GM18867 (cell line): ENCODE data around the gene ABL1.

Experiments used
- ATAC-seq: cut with Tn5 transposase; IDR thresholded peaks from one replicate; pipeline ENCODE4 v1.9.1; 2021; ENCODE audit warnings: mild to moderate bottlenecking, moderate library complexity; ENCODE audit not compliant: unreplicated experiment

Gene ABL1

DNA sequence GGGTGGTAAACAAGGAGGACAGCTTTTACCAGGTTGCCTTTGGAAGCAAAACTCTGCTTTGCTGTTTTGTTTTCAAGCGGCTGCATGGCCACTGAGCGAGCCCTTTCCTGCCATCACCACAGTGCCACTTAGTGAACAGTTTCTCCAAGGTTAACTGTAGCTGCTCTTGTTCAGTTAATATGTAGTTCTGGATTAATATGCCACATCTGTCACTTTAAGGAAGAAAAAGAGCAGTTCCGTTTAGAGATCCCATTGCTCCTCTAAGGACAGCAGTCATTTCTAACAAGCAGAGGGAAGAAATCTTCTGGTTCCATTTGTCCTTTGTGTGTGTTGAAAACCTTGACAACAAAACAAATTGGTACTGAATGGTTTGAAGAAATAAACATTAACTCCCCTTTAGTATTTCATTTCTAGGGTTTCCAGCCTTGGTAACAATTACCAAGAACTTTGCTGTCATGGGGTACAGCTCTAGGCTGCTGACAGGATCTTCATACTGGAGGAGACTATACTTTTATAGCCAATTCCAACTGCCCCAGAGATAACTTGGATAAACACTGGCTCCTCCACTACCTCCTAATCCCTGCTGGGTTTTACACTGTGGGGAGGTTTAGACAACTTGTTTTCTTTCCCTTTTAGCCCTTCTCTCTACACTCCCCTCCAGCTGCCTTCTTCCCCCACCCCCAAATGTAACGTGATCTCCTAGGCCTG lies 10.3 kb upstream of the ABL1 start:
- ATAC-seq: no peak

DNA sequence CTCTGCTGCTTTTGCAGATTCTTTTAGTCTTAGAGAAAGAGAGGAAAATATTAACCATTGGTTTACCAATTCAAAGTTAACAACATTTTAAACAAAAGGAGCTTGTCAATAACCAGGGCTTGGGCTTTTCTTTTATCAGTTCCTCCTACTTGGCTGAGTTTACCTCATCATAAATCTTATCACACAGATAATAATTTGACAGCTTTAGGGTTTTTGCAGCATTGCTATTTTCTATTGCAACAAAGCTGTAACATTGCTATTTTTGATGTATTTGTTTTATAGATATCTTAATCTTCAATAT lies 9.8 kb upstream of the ABL1 start:
- ATAC-seq: no peak

DNA sequence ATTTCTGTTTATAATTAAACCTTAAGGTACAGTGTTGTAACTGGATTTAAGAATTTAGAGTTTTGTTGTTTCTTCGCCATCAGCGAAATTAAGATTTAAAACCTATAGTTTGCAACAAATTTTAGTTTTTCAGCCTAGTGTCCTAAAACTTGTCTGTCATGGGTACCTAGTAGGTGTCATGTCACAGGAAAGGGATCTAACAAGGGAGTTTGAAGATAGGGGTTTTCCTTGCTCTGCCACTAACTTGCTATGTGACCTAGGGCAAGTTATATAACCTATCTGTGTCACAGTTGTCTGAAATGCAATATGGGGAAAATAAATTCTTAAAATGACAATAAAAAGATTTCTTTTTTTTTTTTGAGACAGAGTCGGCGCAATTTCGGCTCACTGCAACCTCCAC lies 9.2 kb upstream of the ABL1 start:
- ATAC-seq: no peak

DNA sequence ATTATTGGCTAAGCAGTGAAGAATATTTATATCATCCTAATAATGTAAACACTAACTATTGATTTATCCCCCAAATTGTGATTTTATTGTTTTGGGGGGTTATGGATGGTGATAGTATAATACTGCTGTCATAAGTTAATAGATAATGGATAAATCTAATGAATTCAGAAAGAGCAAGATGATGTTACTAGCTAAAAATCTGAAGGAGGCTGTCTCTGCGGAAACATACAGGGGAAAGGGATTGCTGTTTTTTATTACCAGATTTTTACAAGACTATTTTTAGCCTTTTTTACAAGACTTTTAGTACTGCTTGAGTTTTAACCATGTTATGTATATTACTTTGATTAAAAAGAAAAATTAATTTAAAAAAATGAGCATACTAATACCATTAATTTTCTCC lies 5.3 kb upstream of the ABL1 start:
- ATAC-seq: no peak

DNA sequence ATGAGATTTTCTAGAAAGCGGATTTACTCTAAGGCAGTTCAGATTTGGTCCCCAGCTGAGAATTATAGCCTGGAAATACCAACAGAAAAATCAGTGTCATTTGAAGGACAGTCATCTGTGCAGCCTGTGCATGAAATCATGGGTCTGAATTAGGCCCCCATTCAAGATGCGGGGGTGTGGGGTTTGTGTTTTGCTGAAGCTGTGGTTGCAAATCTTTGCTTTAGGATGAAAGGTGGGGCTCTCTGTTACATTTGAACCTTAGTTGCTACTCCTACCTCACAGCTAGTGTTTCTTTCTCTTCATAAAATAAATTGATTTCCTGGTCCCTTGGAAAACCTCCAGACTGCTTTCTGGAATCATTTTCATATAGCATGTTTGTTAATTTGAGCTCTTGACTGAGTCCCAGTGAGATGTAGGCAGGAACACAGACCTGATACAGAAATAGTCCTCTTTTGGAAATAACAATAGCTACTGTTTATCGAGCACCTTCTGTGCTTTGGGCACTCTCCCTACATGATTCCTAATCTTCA lies 4.8 kb upstream of the ABL1 start:
- ATAC-seq: no peak

DNA sequence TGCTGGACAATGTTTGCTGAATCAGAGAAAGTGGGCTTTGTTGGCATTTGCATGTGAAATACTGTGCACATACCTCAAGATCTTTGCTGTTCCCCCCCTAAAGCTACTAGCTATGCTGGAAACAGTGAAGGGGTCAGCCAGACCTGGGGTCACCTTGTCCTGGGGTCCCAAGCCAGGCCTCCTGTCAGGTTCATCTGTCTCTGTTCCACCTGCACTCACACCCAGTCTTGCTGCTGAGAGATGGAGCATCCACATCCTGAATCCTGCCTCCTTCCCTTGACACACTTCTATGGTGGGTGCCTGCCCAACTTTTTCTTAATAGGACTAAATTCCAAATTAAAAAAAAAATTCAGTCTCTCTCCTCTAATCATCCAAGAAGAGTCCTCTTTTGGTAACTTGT lies 4.0 kb upstream of the ABL1 start:
- no peak for ATAC-seq

DNA sequence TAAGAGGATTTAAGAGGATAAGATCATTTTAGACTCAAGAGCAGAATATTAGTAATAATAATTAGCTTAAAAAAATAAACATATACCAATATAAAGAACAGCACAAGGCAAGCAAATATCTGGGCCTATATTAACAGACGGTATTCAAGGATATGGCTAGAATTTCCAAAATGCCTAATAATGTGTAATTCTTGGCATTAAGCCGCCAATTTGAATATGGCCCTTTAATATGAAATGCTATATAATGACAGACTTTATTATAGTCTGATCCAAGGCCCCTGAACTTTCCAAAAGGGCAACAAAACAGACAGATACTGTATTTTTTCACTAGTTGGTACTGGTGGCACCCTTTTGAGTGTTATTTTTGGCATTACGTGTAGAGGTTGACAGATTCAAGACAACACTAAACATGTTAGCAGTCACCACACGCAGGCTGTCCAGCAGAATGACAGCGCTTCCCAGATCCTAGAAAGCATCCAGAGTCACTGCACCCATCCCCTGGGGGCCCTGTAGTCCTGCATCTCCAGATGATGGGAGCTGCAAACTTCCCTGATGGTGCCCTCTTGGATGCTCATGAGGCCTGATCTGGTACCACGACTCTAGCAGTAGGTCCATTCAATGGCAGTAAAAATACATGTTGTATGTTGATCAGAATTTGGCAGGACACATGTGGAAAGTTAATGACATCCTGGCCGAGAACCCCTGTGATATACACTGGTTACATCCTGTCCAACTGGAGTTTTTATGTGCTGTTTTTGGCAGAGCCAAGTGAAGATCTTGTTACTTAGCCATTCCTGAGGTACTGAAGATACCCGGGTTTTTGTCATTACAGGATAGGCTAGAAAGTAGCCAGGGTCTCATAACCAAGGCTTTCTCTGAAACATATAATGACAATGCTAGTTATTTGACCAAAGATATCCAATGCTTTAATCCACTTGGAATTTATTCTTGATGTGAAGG lies 1.7 kb upstream of the ABL1 start:
- ATAC-seq: no peak

DNA sequence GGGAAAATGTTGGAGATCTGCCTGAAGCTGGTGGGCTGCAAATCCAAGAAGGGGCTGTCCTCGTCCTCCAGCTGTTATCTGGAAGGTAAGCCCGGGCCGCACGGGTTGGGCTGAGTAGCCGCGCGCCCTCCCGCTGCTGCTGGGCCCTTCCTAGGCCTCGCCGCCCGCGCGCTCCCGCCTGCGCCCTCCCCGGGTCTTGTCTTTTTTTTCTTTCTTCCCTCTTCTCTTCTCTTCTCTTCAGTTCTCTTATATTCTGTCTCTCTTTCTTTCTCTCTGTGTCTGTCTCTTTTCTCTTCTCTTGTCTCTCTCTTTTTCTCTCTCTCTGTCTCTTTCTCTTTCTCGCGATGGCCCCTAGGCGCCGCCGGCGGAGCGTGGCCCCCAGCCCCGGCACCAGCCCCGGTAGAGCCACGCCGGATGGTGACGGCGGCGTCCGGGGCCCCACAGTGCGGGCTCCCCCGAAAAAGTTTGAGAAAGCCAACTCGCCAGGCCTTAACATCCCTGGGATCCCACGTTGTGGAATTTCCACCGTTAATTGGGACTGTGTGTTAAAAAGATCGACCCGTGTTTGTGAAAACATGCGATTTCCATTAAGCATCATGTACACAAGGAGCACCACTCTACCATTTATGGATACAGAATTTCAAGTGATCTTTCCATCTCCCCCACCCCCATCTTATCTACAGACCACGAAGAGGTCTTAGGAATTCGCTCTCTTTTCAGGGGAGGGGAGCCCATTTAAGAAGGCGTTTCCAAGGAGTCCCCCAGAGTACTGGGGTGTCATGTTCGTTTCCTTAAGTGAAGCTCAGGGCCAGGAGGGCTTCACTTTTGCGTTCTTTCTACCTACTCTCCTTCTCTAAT lies 616 bp downstream of the ABL1 start:
- ATAC-seq: peak; percentile 34

DNA sequence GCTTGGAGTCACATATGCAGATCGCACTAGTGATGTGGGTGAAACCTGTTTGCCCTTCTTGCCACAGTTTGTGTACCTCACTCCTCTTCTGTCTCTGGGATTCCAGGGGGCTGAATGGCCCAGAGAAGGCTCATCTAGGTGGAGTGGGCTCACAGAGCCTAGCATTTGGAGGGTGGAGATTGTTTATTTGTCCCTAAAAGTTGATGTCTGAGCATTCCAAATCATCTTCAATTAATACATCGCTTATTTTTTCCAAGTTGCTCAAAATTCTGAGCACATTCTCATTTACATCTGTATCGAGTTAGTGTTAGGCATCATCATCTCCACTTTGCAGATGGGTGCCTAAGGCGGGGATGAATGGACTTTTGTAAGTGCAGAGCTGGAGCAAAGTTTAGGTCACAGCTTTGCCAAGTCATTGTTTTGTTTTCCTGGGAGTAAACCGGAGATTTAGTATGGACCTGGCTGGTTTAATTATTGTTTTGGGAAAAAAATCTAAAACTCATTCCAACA lies 2.0 kb downstream of the ABL1 start:
- ATAC-seq: no peak

DNA sequence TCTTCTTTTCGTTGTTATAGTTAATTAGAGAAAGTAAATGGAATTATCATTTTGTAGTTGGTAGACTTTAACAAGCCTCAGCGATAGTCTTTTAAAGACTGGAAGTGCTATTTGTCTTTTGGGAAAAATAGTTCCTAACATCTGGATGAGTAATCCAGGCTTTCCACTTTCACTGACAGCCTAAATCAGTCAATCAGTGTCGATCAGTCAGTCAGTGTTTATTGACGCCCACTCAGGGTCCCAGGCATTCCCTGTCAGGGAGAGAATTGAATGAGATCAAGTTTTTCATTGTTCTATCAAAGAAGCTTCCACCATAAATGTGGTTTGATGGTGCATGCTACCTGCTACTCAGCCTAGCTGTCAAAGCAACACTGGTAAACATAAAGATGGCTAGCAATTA lies 2.6 kb downstream of the ABL1 start:
- ATAC-seq: no peak

DNA sequence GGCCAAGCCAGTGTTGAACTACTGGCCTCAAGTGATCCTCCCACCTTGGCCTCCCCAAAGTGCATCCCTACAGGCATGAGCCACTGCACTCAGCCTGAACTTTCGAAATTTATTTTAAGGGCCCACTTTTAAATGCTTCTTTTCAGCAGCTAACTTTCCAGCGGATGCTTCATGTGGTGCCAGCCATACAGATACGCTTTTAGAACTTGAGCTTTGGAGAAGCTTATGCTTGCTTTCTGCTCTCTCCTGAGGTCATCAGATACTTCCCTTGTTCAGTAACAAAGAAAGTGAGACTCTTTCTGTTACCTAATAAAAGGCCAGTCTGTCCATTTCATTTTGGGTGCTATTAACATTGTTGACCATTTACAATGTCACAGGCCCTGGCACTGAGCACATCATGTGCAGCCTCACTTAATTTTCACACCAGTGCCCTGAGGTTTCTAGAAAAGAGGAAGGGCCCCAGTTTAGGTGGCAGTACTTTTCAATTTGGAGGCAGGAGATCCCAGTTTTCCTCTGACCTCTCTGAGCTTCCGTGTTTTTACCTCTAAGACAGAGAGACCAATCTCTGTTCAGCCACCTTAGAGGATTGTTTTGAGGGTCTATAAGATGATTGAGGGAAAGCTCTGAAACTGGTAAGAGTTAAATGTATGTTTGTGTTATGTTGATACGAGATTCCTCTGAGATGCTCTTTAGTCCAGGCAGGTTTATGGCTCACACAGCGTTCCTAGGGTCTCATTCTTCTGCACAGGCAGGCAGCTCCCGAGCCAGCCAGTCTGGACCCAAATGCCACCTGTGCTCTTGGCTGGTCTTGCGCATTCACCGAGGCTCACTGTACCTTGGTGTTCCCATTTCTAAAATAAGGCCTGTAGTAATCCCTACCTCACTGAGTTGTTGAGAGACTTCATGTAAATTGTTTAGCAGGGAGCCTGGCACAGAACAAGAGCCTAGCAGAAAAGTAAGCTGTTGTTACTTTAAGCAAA lies 4.4 kb downstream of the ABL1 start:
- ATAC-seq: no peak

DNA sequence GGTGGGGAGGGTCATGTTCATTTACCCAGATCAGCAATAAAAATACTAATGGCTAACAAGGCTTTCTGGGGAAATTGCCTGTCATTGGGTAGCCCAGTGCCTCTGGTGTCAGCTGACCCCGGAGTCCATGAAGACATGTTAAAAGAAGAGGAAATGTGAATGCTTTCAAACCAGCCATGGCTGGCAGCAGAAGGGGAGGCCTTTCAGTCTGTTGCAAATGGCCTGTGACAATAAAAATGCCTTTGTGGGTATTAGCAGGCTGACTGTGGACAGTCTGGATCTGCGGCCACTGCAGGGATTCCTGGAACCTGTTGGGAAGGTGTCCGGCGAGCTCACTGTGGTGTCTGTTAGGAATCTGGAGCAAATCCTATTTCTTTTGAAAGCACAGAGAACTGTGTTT lies 7.5 kb downstream of the ABL1 start:
- ATAC-seq: no peak

DNA sequence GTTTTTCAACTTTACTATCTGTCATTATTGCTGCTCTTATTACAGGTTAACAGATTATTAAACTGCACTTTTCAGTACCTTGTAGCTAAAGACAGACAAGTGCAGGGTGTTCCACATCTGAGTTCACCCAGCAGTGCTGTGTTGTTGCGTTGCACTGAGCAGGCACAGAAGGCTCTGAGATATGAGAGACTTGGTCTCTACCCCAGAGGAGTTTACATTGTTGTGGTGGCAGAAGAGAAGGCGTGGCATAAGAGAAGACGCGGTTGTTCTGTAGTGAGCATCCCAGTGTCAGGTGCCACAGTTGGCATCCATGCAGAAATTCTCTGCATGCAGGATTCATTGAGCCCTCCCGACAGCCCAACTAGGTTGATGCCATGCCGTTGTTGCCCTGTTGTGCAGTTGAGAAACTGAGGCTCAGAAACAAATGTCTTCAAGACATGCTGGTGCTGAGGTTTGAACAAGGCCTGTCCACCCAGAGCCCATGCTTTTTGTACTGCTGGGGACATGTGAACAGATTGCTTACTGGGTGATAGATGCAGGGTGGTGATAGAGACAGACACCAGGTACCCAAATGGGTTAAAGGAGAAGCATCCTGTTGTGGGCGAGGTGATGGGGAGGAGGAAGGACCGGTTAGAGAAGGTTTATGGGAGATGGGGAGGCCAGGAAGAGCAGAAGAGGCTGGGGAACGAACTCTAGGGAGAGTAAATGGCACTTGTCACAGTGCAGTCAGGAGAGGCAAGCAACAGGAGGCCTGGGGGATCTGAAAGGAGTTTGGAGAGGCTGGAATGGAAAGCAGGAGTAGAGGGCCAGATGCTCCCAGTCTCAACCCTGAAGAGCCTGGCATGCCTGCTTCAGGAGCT lies 8.2 kb downstream of the ABL1 start:
- no peak for ATAC-seq

DNA sequence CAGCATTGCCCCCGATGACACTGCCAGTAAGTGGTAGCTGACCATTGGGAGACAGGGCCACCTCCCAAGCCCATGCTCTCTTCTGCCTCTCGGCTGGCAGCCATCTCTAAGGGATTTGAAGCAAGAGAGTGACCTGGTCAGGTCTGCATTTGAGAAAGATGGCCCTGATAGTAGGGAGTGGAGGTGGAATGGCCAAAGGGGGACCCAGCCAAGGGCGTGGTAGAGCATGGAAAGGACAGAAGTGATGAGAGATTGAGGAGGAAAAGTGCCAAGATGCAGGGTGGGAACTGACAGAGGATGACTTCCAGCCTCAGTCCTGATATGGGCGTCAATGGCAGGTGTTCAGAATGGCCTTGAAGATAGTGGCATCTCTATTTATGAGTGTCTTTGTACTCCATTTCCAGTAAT lies 9.0 kb downstream of the ABL1 start:
- no peak for ATAC-seq

DNA sequence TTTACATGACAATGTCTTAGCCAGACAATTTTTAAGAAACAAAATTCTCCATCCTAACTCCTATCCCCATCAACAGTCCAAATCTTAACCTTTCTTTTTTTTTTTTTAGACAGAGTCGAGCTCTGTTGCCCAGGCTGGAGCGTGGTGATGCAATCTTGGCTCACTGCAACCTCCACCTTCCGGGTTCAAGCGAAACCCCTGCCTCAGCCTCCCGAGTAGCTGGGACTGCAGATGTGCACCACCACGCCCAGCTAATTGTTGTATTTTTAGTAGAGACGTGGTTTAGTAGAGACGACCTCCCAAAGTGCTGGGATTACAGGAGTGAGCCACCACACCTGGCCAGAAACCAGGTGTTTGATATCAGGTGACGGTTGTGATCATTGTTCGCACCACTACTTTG lies 10.2 kb downstream of the ABL1 start:
- no peak for ATAC-seq

DNA sequence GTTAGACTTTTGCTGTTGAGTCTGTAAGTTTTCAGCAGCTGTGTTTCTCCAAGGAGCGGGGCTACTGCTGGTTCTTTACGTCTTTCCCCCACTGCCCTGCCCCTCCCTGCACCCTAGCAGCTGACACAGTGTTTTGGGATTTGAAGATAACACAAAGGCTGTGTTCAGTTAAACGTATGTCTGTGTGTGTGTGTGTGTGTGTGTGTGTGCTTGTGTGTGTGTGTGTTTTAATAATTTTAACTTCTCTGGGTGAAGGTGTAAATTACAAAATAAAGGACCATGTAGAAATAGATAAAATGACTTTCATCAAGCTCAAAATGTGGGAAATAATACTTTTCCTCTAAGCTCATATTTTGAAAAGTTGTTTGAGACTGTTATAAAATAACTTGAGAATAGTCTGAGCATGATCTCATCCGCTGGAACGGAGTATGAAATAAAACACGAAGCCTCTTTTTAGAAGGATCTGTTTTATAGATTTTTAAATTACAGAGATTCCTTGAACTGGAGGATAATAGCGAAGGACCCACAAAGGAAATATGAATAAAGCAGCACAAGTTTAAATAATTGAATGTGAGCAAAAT lies 10.9 kb downstream of the ABL1 start:
- ATAC-seq: no peak

DNA sequence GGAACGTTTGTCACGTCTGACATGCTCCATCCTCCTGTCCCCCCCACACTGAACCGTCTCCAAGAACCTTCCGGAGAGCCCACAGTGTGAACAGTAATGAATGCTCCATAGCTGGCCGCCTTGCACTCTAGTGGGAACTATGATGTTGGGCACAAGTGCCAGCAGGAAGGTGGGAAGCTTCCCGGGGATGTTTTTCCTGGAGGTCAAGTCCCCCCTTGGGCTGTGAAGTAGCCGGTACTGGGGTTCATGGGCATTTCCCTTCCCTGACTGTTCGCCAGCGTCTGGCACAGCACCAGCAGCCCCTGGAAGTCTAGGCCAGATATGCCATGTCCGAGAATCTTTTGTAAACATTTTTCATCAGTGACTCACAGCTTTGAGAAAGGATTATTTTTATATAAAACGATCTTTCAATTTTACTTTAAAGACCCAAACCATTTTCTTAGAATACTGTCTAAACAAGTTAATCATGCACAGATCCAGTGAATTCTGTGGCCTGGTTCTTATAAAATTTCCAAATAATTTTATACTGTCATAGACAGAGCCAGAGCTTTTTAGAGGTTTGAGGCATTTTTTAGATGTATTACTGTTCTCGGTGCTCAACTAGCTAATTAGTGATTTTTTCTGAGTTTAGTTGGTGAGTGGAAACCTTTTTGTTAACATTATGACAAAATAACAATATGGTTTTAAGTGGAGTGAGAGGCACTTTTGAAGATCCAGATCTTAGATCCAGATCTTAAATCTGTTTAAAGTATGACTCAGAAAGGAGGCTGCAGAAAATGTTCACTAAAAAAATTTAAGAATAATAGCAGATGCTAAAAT lies 11.6 kb downstream of the ABL1 start:
- no peak for ATAC-seq
